Measurements from ENCODE around the gene RUNX2.
"Not testable (repeated sequence)": the region's sequence is repeated elsewhere in the genome, so short reads cannot be mapped to it uniquely, and the experiment has no call there.

The RUNX2 gene

GRCh38 chr6:45651301-45651700 is 323.2 kb downstream of the RUNX2 start:
- no peak for DNase-seq (ENCODE audit: low spot score)

GRCh38 chr6:45652416-45652815 is 324.3 kb downstream of the RUNX2 start:
- no peak for DNase-seq (ENCODE audit: low spot score)

- no peak for DNase-seq (ENCODE audit: low spot score)
Observed at GRCh38 chr6:45653117-45653883, 325.2 kb downstream of the RUNX2 start.

- DNase-seq (ENCODE audit: low spot score), result no peak
Observed at GRCh38 chr6:45654673-45655072, 326.5 kb downstream of the RUNX2 start.

GRCh38 chr6:45655745-45656476 is 327.8 kb downstream of the RUNX2 start:
- DNase-seq (ENCODE audit: low spot score), result no peak

GRCh38 chr6:45657226-45657625 is 329.1 kb downstream of the RUNX2 start:
- no peak for DNase-seq (ENCODE audit: low spot score)

GRCh38 chr6:45658400-45658799 is 330.3 kb downstream of the RUNX2 start:
- DNase-seq (ENCODE audit: low spot score), result no peak

- no peak for DNase-seq (ENCODE audit: low spot score)
Observed at GRCh38 chr6:45658958-45659357, 330.8 kb downstream of the RUNX2 start.

- DNase-seq (ENCODE audit: low spot score), result no peak
Observed at GRCh38 chr6:45661661-45662060, 333.5 kb downstream of the RUNX2 start.

GRCh38 chr6:45663251-45664221 is 335.4 kb downstream of the RUNX2 start:
- peak; percentile 67 for DNase-seq (ENCODE audit: low spot score)

GRCh38 chr6:45664707-45665106 is 336.6 kb downstream of the RUNX2 start:
- DNase-seq (ENCODE audit: low spot score), result peak; percentile 28

GRCh38 chr6:45665859-45666258 is 337.7 kb downstream of the RUNX2 start:
- DNase-seq (ENCODE audit: low spot score), result peak; percentile 26

GRCh38 chr6:45666846-45667245 is 338.7 kb downstream of the RUNX2 start:
- no peak for DNase-seq (ENCODE audit: low spot score)

- DNase-seq (ENCODE audit: low spot score), result peak; percentile 64
Observed at GRCh38 chr6:45667300-45667699, 339.2 kb downstream of the RUNX2 start.

GRCh38 chr6:45667766-45668165 is 339.6 kb downstream of the RUNX2 start:
- peak; percentile 41 for DNase-seq (ENCODE audit: low spot score)

- no peak for DNase-seq (ENCODE audit: low spot score)
Observed at GRCh38 chr6:45668705-45669104, 340.6 kb downstream of the RUNX2 start.

- not testable (repeated sequence) for DNase-seq (ENCODE audit: low spot score)
Observed at GRCh38 chr6:45673167-45673566, 345.0 kb downstream of the RUNX2 start.

GRCh38 chr6:45675166-45675565 is 347.0 kb downstream of the RUNX2 start:
- not testable (repeated sequence) for DNase-seq (ENCODE audit: low spot score)

GRCh38 chr6:45675634-45676033 is 347.5 kb downstream of the RUNX2 start:
- DNase-seq (ENCODE audit: low spot score), result no peak

- no peak for DNase-seq (ENCODE audit: low spot score)
Observed at GRCh38 chr6:45676380-45676779, 348.2 kb downstream of the RUNX2 start.

GRCh38 chr6:45677381-45678284 is 349.5 kb downstream of the RUNX2 start:
- no peak for DNase-seq (ENCODE audit: low spot score)

All from left forelimb (tissue), 1 donor.